Measurements from ENCODE around the gene PTCHD4.
"Not testable (repeated sequence)": the region's sequence is repeated elsewhere in the genome, so short reads cannot be mapped to it uniquely, and the experiment has no call there.

PTCHD4 gene

GRCh38 chr6:48111143-48111506 is at the start of gene PTCHD4:
Gene PTCHD4, minus strand, starts transcription at chr6:48111197. Its CDS starts 42,240 bp downstream, at chr6:48068957.
- DNase-seq (ENCODE audit: low spot score): peak; percentile 76

GRCh38 chr6:48151142-48151541 is 40.1 kb upstream of the PTCHD4 start:
- DNase-seq (ENCODE audit: low spot score): no peak

- no peak for DNase-seq (ENCODE audit: low spot score)
Measured at GRCh38 chr6:48150701-48151100, 39.7 kb upstream of the PTCHD4 start.

GRCh38 chr6:48147051-48147450 is 36.1 kb upstream of the PTCHD4 start:
- no peak for DNase-seq (ENCODE audit: low spot score)

- no peak for DNase-seq (ENCODE audit: low spot score)
Measured at GRCh38 chr6:48144021-48144420, 33.0 kb upstream of the PTCHD4 start.

- DNase-seq (ENCODE audit: low spot score): no peak
Measured at GRCh38 chr6:48141975-48142374, 31.0 kb upstream of the PTCHD4 start.

GRCh38 chr6:48139818-48140614 is 29.0 kb upstream of the PTCHD4 start:
- DNase-seq (ENCODE audit: low spot score): no peak

GRCh38 chr6:48136856-48137255 is 25.9 kb upstream of the PTCHD4 start:
- DNase-seq (ENCODE audit: low spot score): no peak

GRCh38 chr6:48135323-48136084 is 24.5 kb upstream of the PTCHD4 start:
- DNase-seq (ENCODE audit: low spot score): no peak

GRCh38 chr6:48134246-48134645 is 23.2 kb upstream of the PTCHD4 start:
- no peak for DNase-seq (ENCODE audit: low spot score)

GRCh38 chr6:48123601-48124000 is 12.6 kb upstream of the PTCHD4 start:
- no peak for DNase-seq (ENCODE audit: low spot score)

GRCh38 chr6:48121983-48122749 is 11.2 kb upstream of the PTCHD4 start:
- DNase-seq (ENCODE audit: low spot score): not testable (repeated sequence)

- DNase-seq (ENCODE audit: low spot score): no peak
Measured at GRCh38 chr6:48116699-48117645, 6.0 kb upstream of the PTCHD4 start.

GRCh38 chr6:48113130-48113529 is 2.1 kb upstream of the PTCHD4 start:
- no peak for DNase-seq (ENCODE audit: low spot score)

GRCh38 chr6:48111575-48111974 is 578 bp upstream of the PTCHD4 start:
- no peak for DNase-seq (ENCODE audit: low spot score)

- DNase-seq (ENCODE audit: low spot score): no peak
Measured at GRCh38 chr6:48110436-48111142, 408 bp downstream of the PTCHD4 start.

- DNase-seq (ENCODE audit: low spot score): no peak
Measured at GRCh38 chr6:48109944-48110343, 1.1 kb downstream of the PTCHD4 start.

- not testable (repeated sequence) for DNase-seq (ENCODE audit: low spot score)
Measured at GRCh38 chr6:48102476-48103195, 8.4 kb downstream of the PTCHD4 start.

GRCh38 chr6:48101290-48101689 is 9.7 kb downstream of the PTCHD4 start:
- DNase-seq (ENCODE audit: low spot score): peak; percentile 59

GRCh38 chr6:48100588-48100895 is 10.5 kb downstream of the PTCHD4 start:
- no peak for DNase-seq (ENCODE audit: low spot score)

Data from COLO829 (cell line).